Peyer's patch (tissue), 4 donors: ENCODE data around the gene RNF11. TPM values are rescaled to one million over a fixed set of nuclear protein-coding genes. Genes with fewer than 3 reads are reported as not detected.

Experiments used
- DNase-seq, 3 donors: peaks; one replicate each; pipeline ENCODE4 v3.0.0-alpha.2; 2017 to 2019
- H3K27ac ChIP-seq, 4 donors: fragments of 200-600 bp; sonication (generic); one replicate each; pipeline ENCODE4 v1.5.1; 2016 to 2019
- H3K27me3 ChIP-seq, 2 donors: fragments of 200-600 bp; sonication (generic); one replicate each; pipeline ENCODE4 v1.5.1; 2019
- H3K36me3 ChIP-seq, 3 donors: fragments of 200-600 bp; sonication (generic); one replicate each; pipeline ENCODE4 v1.5.1; 2016 to 2019
- H3K4me1 ChIP-seq, 4 donors: fragments of 200-600 bp; sonication (generic); one replicate each; pipeline ENCODE4 v1.5.1; 2016 to 2019
- H3K4me3 ChIP-seq, 4 donors: fragments of 200-600 bp; sonication (generic); 1 replicate in 3 of 4; 2 replicates in 1 of 4; pipeline ENCODE4 v1.5.1; 2016 to 2019; ENCODE audit warnings: mild to moderate bottlenecking in 1 of 4
- H3K9me3 ChIP-seq, 4 donors: fragments of 200-600 bp; sonication (generic); one replicate each; pipeline ENCODE4 v1.5.1; 2016 to 2019; ENCODE audit warnings: mild to moderate bottlenecking in 1 of 4
- CTCF ChIP-seq, 6 experiments: fragments of 450-650 bp in 4 of 6; fragments of 200-600 bp in 2 of 6; sonication (generic) in 1 of 6; IDR thresholded peaks; one replicate each; pipeline ENCODE4 v1.5.1; 2017 to 2019; ENCODE audit warnings: antibody characterized with exemption in 6 of 6, mild to moderate bottlenecking in 3 of 6, moderate library complexity in 1 of 6
- POLR2A ChIP-seq, 2 donors: fragments of 450-650 bp; IDR thresholded peaks; one replicate each; pipeline ENCODE4 v1.5.1; 2017; ENCODE audit warnings: antibody characterized with exemption in 2 of 2, mild to moderate bottlenecking in 2 of 2, moderate library complexity in 2 of 2
- total RNA-seq, 4 donors: library from RNA; depleted of rRNA; stranded (reverse); fragments of >200 nt; gene quantifications; one replicate each; pipeline ENCODE4 v1.1.0, GENCODE V29; 2016

RNF11 gene
- total RNA-seq, 4 donors from 2014 or later, result 58.6 to 101 (median 75.6) TPM

- Histone ChIP-seq H3K9me3 (no peaks in the 10 kb centered on the region), H3K27ac (no peak overlapping the region), H3K27me3 (no peaks in the 10 kb centered on the region), H3K36me3 (no peaks in the 10 kb centered on the region), H3K4me1 (peaks cover 0 to 19% (median 1%) of the 10 kb centered on the region in 4 donors), H3K4me3 (no peak overlapping the region)
- DNase-seq, result no peak
- no peak for TF ChIP-seq POLR2A (IDR thresholded peaks at IDR 0.05)
- TF ChIP-seq CTCF (IDR thresholded peaks at IDR 0.05), result no peak
Measured at GRCh38 chr1:51302746-51303145, 66.7 kb downstream of the RNF11 start.

GRCh38 chr1:51303315-51303714 is 67.2 kb downstream of the RNF11 start:
- Histone ChIP-seq H3K9me3 (no peaks in the 10 kb centered on the region), H3K4me3 (no peak overlapping the region), H3K36me3 (no peaks in the 10 kb centered on the region), H3K27me3 (no peaks in the 10 kb centered on the region), H3K4me1 (peaks cover 0 to 19% (median 1%) of the 10 kb centered on the region in 4 donors), H3K27ac (no peak overlapping the region)
- no peak for DNase-seq
- TF ChIP-seq POLR2A (IDR thresholded peaks at IDR 0.05), result no peak
- TF ChIP-seq CTCF (IDR thresholded peaks at IDR 0.05), result no peak

GRCh38 chr1:51303751-51304251 is 67.7 kb downstream of the RNF11 start:
- Histone ChIP-seq H3K36me3 (no peaks in the 10 kb centered on the region), H3K27me3 (no peaks in the 10 kb centered on the region), H3K27ac (no peak overlapping the region), H3K4me1 (peaks cover 0 to 19% (median 1%) of the 10 kb centered on the region in 4 donors), H3K4me3 (no peak overlapping the region), H3K9me3 (no peaks in the 10 kb centered on the region)
- TF ChIP-seq CTCF (IDR thresholded peaks at IDR 0.05), result no peak
- TF ChIP-seq POLR2A (IDR thresholded peaks at IDR 0.05), result no peak
- no peak for DNase-seq

GRCh38 chr1:51304360-51304759 is 68.3 kb downstream of the RNF11 start:
- Histone ChIP-seq H3K27me3 (no peaks in the 10 kb centered on the region), H3K27ac (no peak overlapping the region), H3K4me3 (no peak overlapping the region), H3K4me1 (peaks cover 0 to 19% (median 1%) of the 10 kb centered on the region in 4 donors), H3K9me3 (no peaks in the 10 kb centered on the region), H3K36me3 (no peaks in the 10 kb centered on the region)
- TF ChIP-seq CTCF (IDR thresholded peaks at IDR 0.05), result no peak
- TF ChIP-seq POLR2A (IDR thresholded peaks at IDR 0.05), result no peak
- no peak for DNase-seq

- TF ChIP-seq CTCF (IDR thresholded peaks at IDR 0.05) (no peak), POLR2A (IDR thresholded peaks at IDR 0.05) (no peak)
- H3K27ac ChIP-seq, result peak overlapping the region in 2 of 4 donors; percentile 6 to 55
- no peaks in the 10 kb centered on the region for H3K27me3 ChIP-seq
- H3K36me3 ChIP-seq, result no peaks in the 10 kb centered on the region
- peaks cover 0 to 19% (median 1%) of the 10 kb centered on the region in 4 donors for H3K4me1 ChIP-seq
- peak in 1 of 3 donors; percentile 55 for DNase-seq
- no peak overlapping the region for H3K4me3 ChIP-seq
- H3K9me3 ChIP-seq, result no peaks in the 10 kb centered on the region
Measured at GRCh38 chr1:51305371-51305823, 69.3 kb downstream of the RNF11 start.

GRCh38 chr1:51306950-51307349 is 70.9 kb downstream of the RNF11 start:
- Histone ChIP-seq H3K27me3 (no peaks in the 10 kb centered on the region), H3K27ac (no peak overlapping the region), H3K36me3 (no peaks in the 10 kb centered on the region), H3K4me3 (no peak overlapping the region), H3K4me1 (peaks cover 0 to 19% (median 1%) of the 10 kb centered on the region in 4 donors), H3K9me3 (no peaks in the 10 kb centered on the region)
- no peak for TF ChIP-seq POLR2A (IDR thresholded peaks at IDR 0.05)
- TF ChIP-seq CTCF (IDR thresholded peaks at IDR 0.05), result no peak
- DNase-seq, result no peak
